CD4-positive, alpha-beta T cell treated with Interleukin-1 beta for 1 hour (primary cell): Measurements from ENCODE around the gene GOLGA8O.
"Not testable (repeated sequence)": the region's sequence is repeated elsewhere in the genome, so short reads cannot be mapped to it uniquely, and the experiment has no call there.

ENCODE experiments used
- DNase-seq, 2 donors: peaks; one replicate each; pipeline ENCODE4 v3.0.0-alpha.2; 2020 to 2022

GOLGA8O gene, protein sequence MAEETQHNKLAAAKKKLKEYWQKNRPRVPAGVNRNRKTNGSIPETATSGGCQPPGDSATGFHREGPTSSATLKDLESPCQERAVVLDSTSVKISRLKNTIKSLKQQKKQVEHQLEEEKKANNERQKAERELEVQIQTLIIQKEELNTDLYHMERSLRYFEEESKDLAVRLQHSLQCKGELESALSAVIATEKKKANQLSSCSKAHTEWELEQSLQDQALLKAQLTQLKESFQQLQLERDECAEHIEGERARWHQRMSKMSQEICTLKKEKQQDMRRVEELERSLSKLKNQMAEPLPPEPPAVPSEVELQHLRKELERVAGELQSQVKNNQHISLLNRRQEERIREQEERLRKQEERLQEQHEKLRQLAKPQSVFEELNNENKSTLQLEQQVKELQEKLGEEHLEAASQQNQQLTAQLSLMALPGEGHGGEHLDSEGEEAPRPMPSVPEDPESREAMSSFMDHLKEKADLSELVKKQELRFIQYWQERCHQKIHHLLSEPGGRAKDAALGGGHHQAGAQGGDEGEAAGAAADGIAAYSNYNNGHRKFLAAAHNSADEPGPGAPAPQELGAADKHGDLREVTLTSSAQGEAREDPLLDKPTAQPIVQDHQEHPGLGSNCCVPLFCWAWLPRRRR

DNA sequence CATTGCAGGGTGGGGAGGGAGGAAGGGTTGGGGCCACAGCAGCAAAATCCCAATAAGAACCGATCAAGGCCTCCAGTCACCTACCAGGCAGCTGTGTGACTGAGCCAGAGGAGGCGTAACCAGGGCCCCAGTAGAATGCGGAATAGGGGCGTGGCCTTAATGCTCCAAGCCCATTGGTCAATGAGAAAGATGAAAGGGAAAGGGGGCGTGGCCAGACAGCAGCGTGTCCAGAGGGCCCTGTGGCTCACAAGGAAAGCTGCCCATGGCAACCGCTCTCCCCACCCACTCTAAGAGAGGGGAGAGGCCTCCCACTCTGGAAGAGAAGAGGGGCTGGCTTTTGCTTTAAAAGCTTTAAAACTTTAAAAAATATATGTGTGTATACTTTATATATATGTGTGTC is at the start of gene GOLGA8O:
Gene GOLGA8O (minus strand): TSS at position 101 of the 400 bp plus-strand sequence. CDS start 98 bp downstream, at position 3.
- not testable (repeated sequence) for DNase-seq

DNA sequence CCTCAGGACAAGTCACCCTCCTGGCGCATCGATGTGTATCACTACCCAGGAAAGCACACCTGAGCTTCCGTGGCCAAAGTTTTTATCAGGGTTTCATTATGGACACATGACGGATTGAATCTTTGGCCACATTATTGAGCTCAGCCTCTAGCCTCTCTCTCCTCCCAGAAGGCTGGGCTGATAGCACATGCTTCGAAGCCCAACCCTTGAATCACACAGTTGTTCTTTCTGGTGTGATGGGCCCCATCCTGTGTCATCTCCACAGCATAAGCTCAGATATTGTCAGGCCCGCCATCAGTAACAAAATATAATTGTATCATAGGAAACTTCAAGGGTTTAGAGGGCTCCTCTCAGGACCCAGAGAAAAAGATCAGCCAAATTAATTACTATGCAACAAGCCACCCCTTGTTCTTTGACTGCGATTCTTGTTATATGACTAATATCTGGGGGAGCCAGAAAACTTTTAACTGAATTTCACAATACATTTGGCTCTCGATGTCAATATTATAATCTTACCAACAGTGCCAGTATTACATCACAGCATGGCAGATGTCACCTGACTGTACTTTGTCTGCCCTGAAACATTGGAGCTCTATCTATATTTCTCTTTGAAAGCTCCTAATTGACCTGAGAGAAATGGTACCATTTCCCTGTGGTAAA is 48.8 kb upstream of the GOLGA8O start:
- DNase-seq = not testable (repeated sequence)

DNA sequence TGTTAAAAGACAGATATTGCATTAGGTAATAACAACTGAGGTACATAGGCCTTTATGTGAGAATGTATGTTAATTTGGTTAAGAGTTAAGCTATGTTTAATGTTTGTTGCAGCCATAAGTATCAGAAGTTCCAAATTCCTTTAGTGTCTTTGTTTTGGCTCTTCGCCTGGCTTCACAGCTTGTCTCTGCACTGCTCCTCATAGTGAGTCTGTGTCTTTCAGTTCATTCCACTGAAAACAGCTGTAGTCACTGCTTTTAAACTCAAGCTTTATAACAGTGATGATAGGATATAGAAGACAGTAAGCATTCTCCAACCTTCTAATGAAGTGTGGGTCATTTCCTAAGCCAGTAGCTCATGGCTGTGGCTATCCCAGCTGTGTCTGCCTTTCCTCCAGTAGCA is 47.5 kb upstream of the GOLGA8O start:
- not testable (repeated sequence) for DNase-seq

DNA sequence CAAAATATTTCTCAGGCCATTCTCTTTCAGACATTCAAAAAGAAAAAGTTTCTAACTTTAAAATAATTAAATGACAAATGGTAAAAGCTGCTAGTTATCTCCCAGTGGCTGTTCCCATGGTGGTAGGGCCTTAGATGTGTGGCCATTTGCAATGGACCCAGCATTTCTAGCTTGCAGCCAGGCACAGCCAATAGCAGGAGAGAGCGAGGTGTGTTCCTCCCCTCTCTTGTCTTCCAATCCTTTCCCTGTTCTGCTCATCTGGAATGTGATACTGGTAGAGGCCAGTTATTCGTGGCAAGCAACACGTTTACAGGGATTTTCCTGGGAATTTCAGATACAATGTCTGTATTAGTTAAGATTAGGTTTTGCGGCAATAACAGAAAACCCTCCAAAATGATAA is 37.3 kb upstream of the GOLGA8O start:
- DNase-seq = not testable (repeated sequence)

DNA sequence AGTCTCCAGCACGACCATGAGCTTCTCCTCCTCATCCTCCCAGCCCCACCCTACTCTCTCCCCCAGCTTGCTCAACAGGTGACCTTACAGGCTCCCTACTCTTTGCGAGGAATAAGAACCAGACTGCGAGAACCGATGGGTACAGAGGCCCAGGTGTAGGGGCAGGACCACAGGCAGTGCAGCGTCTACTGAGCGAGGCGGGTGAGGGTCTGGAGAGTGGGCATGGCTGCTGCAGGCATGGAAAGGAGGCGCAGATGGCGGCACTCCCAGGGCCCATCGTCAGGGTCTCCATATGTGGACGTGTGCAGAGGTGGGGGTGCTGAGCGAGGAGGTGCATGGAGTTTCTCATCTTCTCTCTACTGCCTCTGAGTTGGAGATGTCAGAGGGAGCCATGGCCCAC is 31.0 kb upstream of the GOLGA8O start:
- not testable (repeated sequence) for DNase-seq

DNA sequence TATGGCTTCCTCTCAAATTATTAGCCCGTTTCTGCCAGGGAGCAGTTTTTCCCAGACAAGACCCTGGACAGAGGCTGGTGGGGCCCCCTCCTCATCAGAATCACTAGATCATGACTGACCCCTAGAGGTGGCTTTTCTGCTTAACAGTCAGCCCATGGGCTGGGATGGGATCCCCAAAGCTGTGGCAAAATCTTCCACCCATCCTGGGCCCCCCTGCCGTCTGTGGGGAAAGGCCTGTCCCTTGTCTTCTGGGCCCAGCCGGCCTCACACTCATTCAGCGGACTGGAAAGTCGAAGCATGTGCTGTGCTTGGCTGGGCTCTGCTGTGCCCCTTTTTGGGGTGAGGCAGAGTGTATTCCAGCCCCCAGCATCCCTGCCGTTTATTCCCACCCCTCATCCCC is 27.9 kb upstream of the GOLGA8O start:
- not testable (repeated sequence) for DNase-seq

DNA sequence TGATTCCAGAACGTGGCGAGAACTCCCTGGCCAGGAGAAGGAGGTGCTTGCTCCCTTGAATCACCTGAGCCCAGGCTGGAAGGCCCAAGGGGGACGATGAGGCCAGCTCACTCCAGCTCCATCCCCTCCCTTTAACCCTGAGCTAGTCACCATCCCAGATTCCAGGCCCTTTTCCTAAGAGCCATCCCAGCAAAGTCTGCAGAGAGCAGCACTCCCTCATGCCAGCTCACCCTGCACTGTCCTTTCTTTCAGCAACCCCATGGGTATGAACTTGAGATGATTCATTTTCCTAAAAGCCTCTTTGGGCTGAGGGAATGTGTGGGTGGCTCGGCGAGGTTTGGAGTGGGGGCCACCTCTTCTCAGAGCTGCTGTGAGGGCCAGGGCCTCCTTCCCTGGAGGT is 26.2 kb upstream of the GOLGA8O start:
- not testable (repeated sequence) for DNase-seq

DNA sequence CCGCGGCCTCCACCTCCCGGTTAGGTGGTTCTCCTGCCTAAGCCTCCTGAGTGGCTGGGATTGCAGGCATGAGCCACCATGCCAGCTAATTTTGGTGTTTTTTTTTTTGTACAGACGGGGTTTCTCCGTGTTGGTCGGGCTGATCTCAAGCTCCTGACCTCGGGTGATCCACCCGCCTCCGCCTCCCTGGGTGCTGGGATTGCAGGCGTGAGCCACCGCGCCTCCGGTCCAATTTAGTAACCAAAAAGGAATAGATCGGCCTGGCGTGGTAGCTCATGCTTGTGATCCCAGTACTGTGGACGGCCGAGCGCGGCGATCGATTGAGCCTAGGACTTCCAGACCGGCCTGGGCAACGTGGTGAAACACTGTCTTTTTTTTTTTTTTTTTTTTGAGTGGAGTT is 12.6 kb upstream of the GOLGA8O start:
- not testable (repeated sequence) for DNase-seq

DNA sequence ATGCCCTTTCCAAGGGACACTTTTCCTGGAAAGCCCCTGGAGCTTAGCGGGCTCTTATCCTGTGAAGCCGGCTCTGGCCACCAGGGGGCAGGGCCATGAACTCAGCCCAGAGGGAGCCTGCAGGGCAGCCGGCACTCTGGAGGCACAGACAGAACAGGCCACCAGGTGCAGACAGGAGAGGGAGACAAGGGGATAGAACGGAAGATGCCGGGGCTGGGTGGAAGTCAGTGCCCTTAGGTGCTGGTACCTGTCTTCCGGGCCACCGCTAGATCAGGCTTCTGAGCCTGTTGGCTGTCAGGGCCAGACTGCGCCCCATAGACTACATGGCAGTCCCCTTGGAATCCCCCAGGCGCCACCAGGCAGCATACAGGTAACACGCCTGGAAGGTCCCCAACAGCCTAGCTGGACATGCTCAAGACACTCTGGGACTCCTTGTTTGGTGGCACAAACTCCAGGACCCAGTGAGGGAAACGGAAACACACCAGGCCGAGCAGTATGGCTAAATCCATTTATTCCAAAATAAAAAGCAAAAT is 14.9 kb downstream of the GOLGA8O start:
- DNase-seq = not testable (repeated sequence)

DNA sequence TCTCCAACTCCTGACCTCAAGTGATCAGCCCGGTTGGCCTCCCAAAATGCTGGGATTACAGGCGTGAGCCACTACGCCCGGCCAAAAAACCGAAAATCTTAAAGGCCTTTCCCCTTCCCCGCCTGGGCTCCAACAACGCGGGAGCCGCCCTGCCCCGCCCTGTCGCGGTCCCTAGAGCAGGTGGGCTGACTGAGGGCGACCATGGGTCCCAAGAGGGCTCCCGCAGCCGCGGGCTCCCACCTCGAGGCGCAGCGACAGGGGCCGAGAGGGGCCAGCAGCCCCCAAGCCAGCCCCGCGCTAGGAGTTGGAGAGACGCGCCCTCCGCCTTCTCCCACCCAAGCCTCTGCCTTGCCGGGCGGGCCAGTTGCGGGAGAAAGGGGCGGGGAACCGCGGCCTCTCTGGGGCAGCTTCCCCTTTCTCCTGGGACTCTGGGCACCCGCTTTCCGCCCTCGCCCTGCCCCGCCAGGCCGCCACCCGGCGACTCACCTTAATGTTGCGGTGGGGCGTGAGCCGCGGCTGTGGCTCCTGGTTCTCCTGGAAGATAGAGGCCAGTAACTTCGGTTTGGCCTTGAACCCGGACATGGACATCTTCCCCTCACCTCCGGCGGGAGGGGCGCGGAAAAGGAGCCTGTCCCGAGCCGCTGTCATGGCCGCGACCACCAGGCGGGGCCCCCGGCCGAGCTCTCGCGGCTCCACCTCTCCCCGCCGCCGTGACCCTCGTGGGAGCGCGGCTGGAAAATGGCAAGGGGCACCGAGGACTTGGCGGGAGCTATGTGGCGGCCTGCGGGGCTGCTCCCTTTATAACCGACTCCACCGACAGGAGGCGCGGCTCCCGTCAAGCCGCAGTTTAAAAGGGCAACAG is 21.1 kb downstream of the GOLGA8O start:
- not testable (repeated sequence) for DNase-seq

DNA sequence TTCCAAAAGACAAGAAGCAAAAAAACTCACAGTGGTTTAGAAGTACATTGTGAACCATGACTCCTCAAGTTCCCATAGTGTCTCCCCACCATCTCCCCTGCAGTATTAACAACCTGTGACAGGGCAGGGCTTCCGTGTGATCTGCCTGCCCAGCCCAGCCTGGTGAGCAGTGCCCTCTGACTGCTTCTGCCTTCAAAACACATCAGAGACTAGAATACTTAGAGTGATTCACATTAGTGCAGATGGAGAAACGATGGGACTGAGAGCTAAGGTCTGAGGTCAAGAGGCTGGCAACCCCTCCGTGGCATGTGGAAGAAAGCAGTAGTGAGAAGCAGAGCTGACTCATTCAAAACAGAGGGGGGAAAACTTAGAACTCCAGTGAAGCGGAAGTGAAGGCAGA is 27.8 kb downstream of the GOLGA8O start:
- not testable (repeated sequence) for DNase-seq

DNA sequence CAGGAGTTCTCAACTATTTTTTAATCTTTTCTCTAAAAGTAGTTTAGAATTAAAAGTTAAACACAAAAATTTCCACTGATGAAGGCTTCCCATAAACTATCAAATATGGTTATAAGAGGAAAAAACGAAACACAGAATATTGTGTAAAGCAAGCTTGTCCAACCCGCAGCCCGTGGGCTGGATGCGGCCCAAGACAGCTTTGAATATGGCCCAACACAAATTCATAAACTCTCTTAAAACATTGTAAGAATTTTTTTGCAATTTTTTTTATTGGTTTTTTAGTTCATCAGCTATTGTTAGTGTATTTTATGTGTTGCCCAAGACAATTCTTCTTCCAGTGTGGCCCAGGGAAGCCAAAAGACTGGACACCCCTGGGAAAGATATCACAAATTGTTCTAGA is 28.9 kb downstream of the GOLGA8O start:
- not testable (repeated sequence) for DNase-seq

DNA sequence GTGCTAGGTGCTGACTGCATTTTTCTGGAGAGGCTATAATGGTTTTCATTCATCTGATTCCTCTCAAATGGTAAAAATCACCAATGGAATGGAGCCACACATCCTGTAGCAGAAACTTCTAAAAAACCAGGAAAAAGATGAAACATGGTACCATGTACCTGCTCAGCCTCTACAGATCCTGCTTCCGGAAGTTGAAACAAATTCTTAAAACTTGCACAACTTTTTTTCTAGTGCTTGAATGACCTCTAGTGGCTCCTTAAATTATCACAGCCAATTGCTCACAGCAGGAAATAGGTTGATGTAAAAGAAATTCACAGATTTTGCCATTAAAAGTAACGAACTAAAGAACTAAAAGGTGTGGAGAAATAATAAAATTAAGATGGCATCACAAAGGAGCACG is 47.5 kb downstream of the GOLGA8O start:
- peak in 1 of 2 donors; percentile 28 for DNase-seq

DNA sequence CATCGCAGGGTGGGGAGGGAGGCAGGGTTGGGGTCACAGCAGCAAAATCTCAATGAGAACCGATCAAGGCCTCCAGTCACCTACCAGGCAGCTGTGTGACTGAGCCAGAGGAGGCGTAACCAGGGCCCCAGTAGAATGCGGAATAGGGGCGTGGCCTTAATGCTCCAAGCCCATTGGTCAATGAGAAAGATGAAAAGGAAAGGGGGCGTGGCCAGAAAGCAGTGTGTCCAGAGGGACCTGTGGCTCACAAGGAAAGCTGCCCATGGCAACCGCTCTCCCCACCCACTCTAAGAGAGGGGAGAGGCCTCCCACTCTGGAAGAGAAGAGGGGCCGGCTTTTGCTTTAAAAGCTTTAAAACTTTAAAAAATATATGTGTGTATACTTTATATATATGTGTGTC is 52.2 kb downstream of the GOLGA8O start, which contains the start of gene GOLGA8K:
Gene GOLGA8K (minus strand): TSS at position 101 of the 400 bp plus-strand sequence. CDS start 98 bp downstream, at position 3.
- DNase-seq = not testable (repeated sequence)

DNA sequence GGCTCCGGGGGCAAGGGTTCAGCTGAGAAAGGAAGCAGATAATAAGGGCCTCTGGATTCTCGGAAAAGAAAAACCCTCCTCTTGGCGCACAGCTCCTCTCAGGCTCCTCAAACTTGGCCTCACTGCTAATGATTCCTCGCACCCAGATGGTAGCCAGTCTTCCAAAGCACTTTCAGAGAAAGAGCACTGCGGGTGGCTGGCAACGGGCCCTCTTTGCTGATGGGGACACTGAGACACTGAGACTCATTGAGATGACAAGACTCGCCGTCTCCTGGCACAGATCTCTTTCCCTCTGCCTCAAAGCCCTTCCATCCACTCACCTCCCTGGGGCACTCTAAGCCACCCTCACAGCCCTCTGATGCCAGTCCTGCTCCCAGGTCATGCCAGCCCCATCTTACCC is 58.9 kb downstream of the GOLGA8O start:
- DNase-seq = not testable (repeated sequence)
